CD14-positive monocyte (primary cell): Measurements from ENCODE around the gene ALDH16A1. TPM values are rescaled to one million over a fixed set of nuclear protein-coding genes. Genes with fewer than 3 reads are reported as not detected.

ENCODE experiments used
- DNase-seq, 3 donors: peaks; one replicate each; pipeline ENCODE4 v3.0.0-alpha.2; 2011 to 2022
- H2AFZ ChIP-seq: 2 replicates; pipeline ENCODE4 v1.6.0; 2012; ENCODE audit warnings: mild to moderate bottlenecking, low read depth, low read length, inconsistent platforms; ENCODE audit not compliant: insufficient read depth, poor library complexity, severe bottlenecking
- H3K27ac ChIP-seq, 2 donors: 1 replicate in 1 of 2; 2 replicates in 1 of 2; pipeline ENCODE4 v1.5.1; 2012 to 2013; ENCODE audit warnings: low read length in 2 of 2, control low read depth in 1 of 2, inconsistent platforms in 1 of 2, low read depth in 1 of 2, mild to moderate bottlenecking in 1 of 2
- H3K27me3 ChIP-seq, 2 donors: one replicate each; pipeline versions ENCODE4 v1.6.0 to v1.6.1; 2011 to 2013; ENCODE audit warnings: low read length in 2 of 2; ENCODE audit not compliant: control insufficient read depth in 2 of 2, insufficient read depth in 2 of 2
- H3K36me3 ChIP-seq, 2 donors: replicated peaks in 1 of 2; 1 replicate in 1 of 2; 2 replicates in 1 of 2; pipeline versions ENCODE4 v1.5.1 to v1.6.1; 2012 to 2013; ENCODE audit warnings: low read length in 2 of 2, control low read depth in 1 of 2, inconsistent platforms in 1 of 2, mild to moderate bottlenecking in 1 of 2; ENCODE audit not compliant: insufficient read depth in 2 of 2, control insufficient read depth in 1 of 2
- H3K4me1 ChIP-seq, 2 donors: 1 replicate in 1 of 2; 2 replicates in 1 of 2; pipeline versions ENCODE4 v1.5.1 to v1.6.1; 2012 to 2013; ENCODE audit warnings: low read length in 2 of 2, control low read depth in 1 of 2, inconsistent platforms in 1 of 2, mild to moderate bottlenecking in 1 of 2, moderate library complexity in 1 of 2; ENCODE audit not compliant: insufficient read depth in 2 of 2, control insufficient read depth in 1 of 2
- H3K4me2 ChIP-seq: replicated peaks from 2 replicates; pipeline ENCODE3; 2012; ENCODE audit warnings: low read length, moderate library complexity, mild to moderate bottlenecking; ENCODE audit not compliant: poor library complexity, severe bottlenecking; ENCODE audit errors: extremely low read depth
- H3K4me3 ChIP-seq, 3 experiments: fragments of 200-600 bp in 1 of 3; sonication (generic) in 1 of 3; replicated peaks in 1 of 3; 1 replicate in 2 of 3; 2 replicates in 1 of 3; pipeline ENCODE4 v1.5.1; 2011 to 2013; ENCODE audit warnings: low read length in 3 of 3, mild to moderate bottlenecking in 3 of 3, control low read depth in 2 of 3, low read depth in 2 of 3, inconsistent platforms in 1 of 3, moderate library complexity in 1 of 3
- H3K79me2 ChIP-seq: 2 replicates; pipeline ENCODE4 v1.6.0; 2012; ENCODE audit warnings: mild to moderate bottlenecking, control low read depth, inconsistent platforms, low read length, moderate library complexity; ENCODE audit not compliant: insufficient read depth
- H3K9ac ChIP-seq: 2 replicates; pipeline ENCODE4 v1.6.0; 2017; ENCODE audit warnings: low read length, mild to moderate bottlenecking; ENCODE audit not compliant: insufficient read depth, poor library complexity, severe bottlenecking
- H3K9me3 ChIP-seq, 2 donors: replicated peaks in 1 of 2; 1 replicate in 1 of 2; 2 replicates in 1 of 2; pipeline versions ENCODE4 v1.5.1 to v1.6.1; 2012 to 2013; ENCODE audit warnings: low read length in 2 of 2, control low read depth in 1 of 2; ENCODE audit not compliant: control insufficient read depth in 1 of 2, insufficient read depth in 1 of 2
- H4K20me1 ChIP-seq: 2 replicates; pipeline ENCODE4 v1.6.0; 2012; ENCODE audit warnings: mild to moderate bottlenecking, low read length, control low read depth, moderate library complexity; ENCODE audit not compliant: insufficient read depth
- H3K27ac Mint-ChIP-seq, 7 donors: one replicate each; pipeline ENCODE4 v1.8.0; 2020; ENCODE audit warnings: mild to moderate bottlenecking in 7 of 7, mixed read lengths in 7 of 7, moderate library complexity in 6 of 7, inconsistent platforms in 2 of 7
- H3K27me3 Mint-ChIP-seq, 3 donors: one replicate each; pipeline ENCODE4 v1.8.0; 2021 to 2022; ENCODE audit warnings: low read depth in 3 of 3, mild to moderate bottlenecking in 3 of 3, mixed read lengths in 3 of 3, moderate library complexity in 3 of 3, inconsistent platforms in 1 of 3
- H3K36me3 Mint-ChIP-seq, 2 donors: one replicate each; pipeline ENCODE4 v1.8.0; 2020; ENCODE audit warnings: mixed read lengths in 2 of 2, inconsistent platforms in 1 of 2, mild to moderate bottlenecking in 1 of 2
- H3K4me1 Mint-ChIP-seq: one replicate; pipeline ENCODE4 v1.8.0; 2020; ENCODE audit warnings: mild to moderate bottlenecking, mixed read lengths
- H3K4me3 Mint-ChIP-seq, 2 donors: one replicate each; pipeline ENCODE4 v1.8.0; 2020; ENCODE audit warnings: mild to moderate bottlenecking in 2 of 2, mixed read lengths in 2 of 2, moderate library complexity in 1 of 2
- H3K9me3 Mint-ChIP-seq, 7 donors: one replicate each; pipeline ENCODE4 v1.8.0; 2020 to 2022; ENCODE audit warnings: mixed read lengths in 7 of 7, mild to moderate bottlenecking in 6 of 7, moderate library complexity in 6 of 7, inconsistent platforms in 2 of 7
- CTCF ChIP-seq: fragments of 200-600 bp; IDR thresholded peaks from one replicate; pipeline ENCODE4 v1.8.0; 2022; ENCODE audit warnings: antibody characterized with exemption, mild to moderate bottlenecking
- WGBS: methylation state at CpG from one replicate; pipeline ENCODE4 v1.1.5; 2013; ENCODE audit warnings: missing lambda C conversion rate; ENCODE audit not compliant: insufficient coverage; 5-methylcytosine and 5-hydroxymethylcytosine counted together
- intact Hi-C, 2 donors: fragments of 100-400 bp; cut with micrococcal nuclease; formaldehyde crosslinking; loops; one replicate each; pipeline versions ENCODE4 v1.15.0 to v1.15.1; 2023
- polyA plus RNA-seq, 3 donors: library from polyadenylated mRNA; depleted of rRNA in 1 of 3; unstranded in 2 of 3; stranded (reverse) in 1 of 3; fragments of 300-500 nt in 2 of 3; fragments of >200 nt in 1 of 3; fragmentation: Illumina TruSeq in 2 of 3; gene quantifications; 1 replicate in 2 of 3; 2 replicates in 1 of 3; pipeline ENCODE4 v1.2.3, GENCODE V29; 2012 to 2021

The ALDH16A1 gene
- polyA plus RNA-seq, 3 donors, result 30.8 to 39.5 (median 31.2) TPM

- H2AFZ ChIP-seq, result no peak overlapping the region
These were observed 41.2 kb upstream of the ALDH16A1 start for GRCh38 chr19:49411681-49412326.

GRCh38 chr19:49413348-49413747, 39.7 kb upstream of the ALDH16A1 start:
- intact Hi-C loops, result no loop called here
- TF ChIP-seq CTCF, result no peak
- no peak for DNase-seq
- no peak overlapping the region for H3K27ac Mint-ChIP-seq
- WGBS, result 98% methylated on average over 4 of the region's 9 CpGs
- no peaks in the 10 kb centered on the region for H3K36me3 Mint-ChIP-seq
- Histone ChIP-seq H3K27me3 (no peaks in the 10 kb centered on the region), H3K9ac (no peak overlapping the region), H3K4me2 (no peak overlapping the region), H3K4me3 (no peak overlapping the region), H3K9me3 (no peaks in the 10 kb centered on the region), H4K20me1 (no peaks in the 10 kb centered on the region), H3K4me1 (peaks cover 15 to 17% of the 10 kb centered on the region in 2 donors), H3K27ac (no peak overlapping the region), H3K79me2 (no peaks in the 10 kb centered on the region), H3K36me3 (no peaks in the 10 kb centered on the region), H2AFZ (no peak overlapping the region)
- peaks cover 0 to 5% (median 0%) of the 10 kb centered on the region in 7 donors for H3K9me3 Mint-ChIP-seq
- peaks cover 8 to 14% (median 10%) of the 10 kb centered on the region in 3 donors for H3K27me3 Mint-ChIP-seq
- H3K4me1 Mint-ChIP-seq, result peaks cover 34% of the 10 kb centered on the region
- no peak overlapping the region for H3K4me3 Mint-ChIP-seq

More at GRCh38 chr19:49411681-49412326, 41.2 kb upstream of the ALDH16A1 start:
- H3K79me2 ChIP-seq, result no peaks in the 10 kb centered on the region
- Mint-ChIP-seq H3K4me3 (peak overlapping the region in 1 of 2 donors; percentile 24), H3K27me3 (peaks cover 8 to 10% (median 10%) of the 10 kb centered on the region in 3 donors), H3K36me3 (no peaks in the 10 kb centered on the region), H3K4me1 (peaks cover 28% of the 10 kb centered on the region), H3K9me3 (peaks cover 0 to 5% (median 0%) of the 10 kb centered on the region in 7 donors), H3K27ac (peak overlapping the region in 2 of 7 donors; percentile 40 to 85)
- no peaks in the 10 kb centered on the region for H3K9me3 ChIP-seq
- no peak for TF ChIP-seq CTCF
- no peaks in the 10 kb centered on the region for H3K36me3 ChIP-seq
- H4K20me1 ChIP-seq, result no peaks in the 10 kb centered on the region
- no peak for DNase-seq
- WGBS, result 100% methylated on average over 2 of the region's 3 CpGs
- no peak overlapping the region for H3K9ac ChIP-seq
- intact Hi-C loops, result no loop called here
- H3K27me3 ChIP-seq, result no peaks in the 10 kb centered on the region
- H3K27ac ChIP-seq, result no peak overlapping the region
- peaks cover 15 to 17% of the 10 kb centered on the region in 2 donors for H3K4me1 ChIP-seq
- H3K4me2 ChIP-seq, result no peak overlapping the region
- no peak overlapping the region for H3K4me3 ChIP-seq
